Measurements from ENCODE around the gene GRIPAP1. TPM values are rescaled to one million over a fixed set of nuclear protein-coding genes. Genes with fewer than 3 reads are reported as not detected.

The GRIPAP1 gene, protein sequence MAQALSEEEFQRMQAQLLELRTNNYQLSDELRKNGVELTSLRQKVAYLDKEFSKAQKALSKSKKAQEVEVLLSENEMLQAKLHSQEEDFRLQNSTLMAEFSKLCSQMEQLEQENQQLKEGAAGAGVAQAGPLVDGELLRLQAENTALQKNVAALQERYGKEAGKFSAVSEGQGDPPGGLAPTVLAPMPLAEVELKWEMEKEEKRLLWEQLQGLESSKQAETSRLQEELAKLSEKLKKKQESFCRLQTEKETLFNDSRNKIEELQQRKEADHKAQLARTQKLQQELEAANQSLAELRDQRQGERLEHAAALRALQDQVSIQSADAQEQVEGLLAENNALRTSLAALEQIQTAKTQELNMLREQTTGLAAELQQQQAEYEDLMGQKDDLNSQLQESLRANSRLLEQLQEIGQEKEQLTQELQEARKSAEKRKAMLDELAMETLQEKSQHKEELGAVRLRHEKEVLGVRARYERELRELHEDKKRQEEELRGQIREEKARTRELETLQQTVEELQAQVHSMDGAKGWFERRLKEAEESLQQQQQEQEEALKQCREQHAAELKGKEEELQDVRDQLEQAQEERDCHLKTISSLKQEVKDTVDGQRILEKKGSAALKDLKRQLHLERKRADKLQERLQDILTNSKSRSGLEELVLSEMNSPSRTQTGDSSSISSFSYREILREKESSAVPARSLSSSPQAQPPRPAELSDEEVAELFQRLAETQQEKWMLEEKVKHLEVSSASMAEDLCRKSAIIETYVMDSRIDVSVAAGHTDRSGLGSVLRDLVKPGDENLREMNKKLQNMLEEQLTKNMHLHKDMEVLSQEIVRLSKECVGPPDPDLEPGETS
- total RNA-seq (2014; rRNA removed; shearing (Covaris generic)) = 19.9 and 23.7 TPM in 2 replicates

DNA sequence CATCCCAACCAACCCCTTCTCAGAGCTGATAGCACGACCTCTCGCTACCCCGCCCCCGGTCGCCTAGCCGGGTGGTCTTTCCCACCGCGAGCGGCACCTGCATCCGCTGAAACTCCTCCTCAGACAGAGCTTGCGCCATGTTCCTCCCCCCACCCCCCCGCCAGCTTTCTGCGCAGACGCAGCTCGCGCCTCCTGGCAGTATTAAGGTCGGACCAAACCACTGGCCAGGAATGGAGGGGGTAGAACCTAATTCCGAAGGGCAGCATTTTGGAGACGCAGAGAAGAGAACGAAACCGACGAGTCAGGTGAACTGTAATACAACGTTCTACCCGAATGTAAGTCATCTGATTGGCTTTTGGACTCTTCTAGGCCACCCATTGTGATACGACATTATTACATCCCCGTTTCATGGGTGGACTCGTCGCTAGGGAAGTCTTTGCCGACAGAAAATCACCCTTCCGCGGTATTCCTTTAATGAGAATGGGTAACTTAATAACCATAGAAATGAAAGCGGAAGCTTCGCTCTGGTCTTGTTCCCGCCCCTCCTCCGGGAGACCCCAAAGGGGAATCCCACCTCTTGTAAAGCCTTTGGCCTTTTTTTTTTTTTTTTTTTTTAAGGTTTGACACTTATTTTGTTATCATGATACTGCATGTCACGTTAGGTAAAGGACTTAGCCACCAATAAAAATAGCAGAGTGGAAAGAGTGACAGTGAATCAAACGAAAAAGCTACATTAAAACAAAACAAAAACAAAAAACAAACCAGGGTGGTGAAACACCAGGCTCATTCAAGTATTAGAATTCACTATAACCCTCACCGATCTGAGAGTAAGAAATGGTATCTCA, at the start of gene GRIPAP1:
GRIPAP1 (minus strand) TSS at position 174 of the 845 bp plus-strand sequence; CDS start at position 139, 35 bp downstream.
- no peaks in the 10 kb centered on the region for H3K27me3 ChIP-seq (ENCODE audit: control insufficient read depth, insufficient read depth, low read length)
- peak within 1 kb of the TSS; percentile 76 for H3K4me3 ChIP-seq (ENCODE audit: insufficient read depth, low read depth, low read length)
- DNase-seq = peak; percentile 96
- H3K36me3 ChIP-seq (replicated peaks; ENCODE audit: control insufficient read depth, insufficient read depth, low read length) = peaks cover 12% of the 10 kb centered on the region

DNA sequence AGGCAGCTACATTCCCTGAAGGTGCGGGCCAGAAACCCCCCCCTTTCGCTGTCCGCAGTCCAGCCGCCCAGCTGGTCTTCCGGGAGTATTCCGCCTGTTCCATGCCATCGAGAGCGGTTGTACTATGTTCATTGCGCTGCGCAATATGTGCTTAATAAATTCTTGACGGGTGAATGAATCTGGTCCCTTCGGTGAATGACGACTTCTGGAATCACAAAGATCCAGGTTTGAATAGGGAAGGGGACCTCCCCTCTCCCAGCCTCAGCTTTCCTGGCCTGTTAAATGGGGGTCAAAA, 41.9 kb upstream of the GRIPAP1 start:
- Histone ChIP-seq H3K36me3 (replicated peaks; ENCODE audit: control insufficient read depth, insufficient read depth, low read length) (peaks cover 5% of the 10 kb centered on the region), H3K4me3 (ENCODE audit: insufficient read depth, low read depth, low read length) (no peak overlapping the region), H3K27me3 (ENCODE audit: control insufficient read depth, insufficient read depth, low read length) (no peaks in the 10 kb centered on the region)
- DNase-seq = no peak

DNA sequence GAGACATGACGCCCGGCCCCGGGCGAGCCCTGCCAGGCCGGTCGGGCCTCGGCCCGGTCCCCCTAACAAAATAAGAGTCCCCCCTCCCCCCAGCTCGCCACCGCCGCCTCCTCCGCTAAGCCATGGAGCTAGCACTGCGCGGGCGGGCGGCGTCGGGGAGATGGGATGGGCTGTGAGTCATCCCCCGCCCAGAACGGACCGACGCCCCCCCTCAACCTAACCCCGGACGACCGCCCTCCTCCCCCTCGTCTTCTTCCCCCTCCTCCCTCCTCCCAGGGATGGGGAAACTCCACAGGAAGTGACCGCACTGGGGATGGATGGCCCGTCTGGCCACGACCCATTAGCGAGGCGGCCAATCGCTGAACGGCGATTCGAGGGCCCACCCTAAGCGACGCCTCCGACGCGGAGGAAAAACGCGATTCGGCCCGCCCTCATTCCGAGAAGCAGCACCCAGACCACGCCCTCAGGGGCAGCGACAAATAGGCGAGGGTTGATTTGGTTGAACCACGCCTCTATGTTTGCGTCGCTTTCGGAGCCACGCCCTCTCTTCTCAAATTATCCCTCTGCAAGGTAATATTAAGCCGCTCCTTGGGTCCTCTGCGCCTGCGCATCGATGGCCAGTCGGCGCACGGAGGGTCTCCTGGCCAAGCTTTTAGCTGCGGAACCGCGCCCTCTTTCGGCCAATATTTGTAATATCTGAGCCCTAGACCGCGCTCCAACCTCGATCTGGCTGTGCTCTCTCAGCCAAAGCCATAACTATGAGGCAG, 41.3 kb upstream of the GRIPAP1 start, which contains the start of gene TFE3:
TFE3 (minus strand) TSS at position 138 of the 767 bp plus-strand sequence; CDS start at position 7, 131 bp downstream.
- H3K36me3 ChIP-seq (replicated peaks; ENCODE audit: control insufficient read depth, insufficient read depth, low read length) = peaks cover 10% of the 10 kb centered on the region
- peak within 1 kb of the TSS; percentile 85 for H3K4me3 ChIP-seq (ENCODE audit: insufficient read depth, low read depth, low read length)
- no peaks in the 10 kb centered on the region for H3K27me3 ChIP-seq (ENCODE audit: control insufficient read depth, insufficient read depth, low read length)
- DNase-seq = peak; percentile 98

DNA sequence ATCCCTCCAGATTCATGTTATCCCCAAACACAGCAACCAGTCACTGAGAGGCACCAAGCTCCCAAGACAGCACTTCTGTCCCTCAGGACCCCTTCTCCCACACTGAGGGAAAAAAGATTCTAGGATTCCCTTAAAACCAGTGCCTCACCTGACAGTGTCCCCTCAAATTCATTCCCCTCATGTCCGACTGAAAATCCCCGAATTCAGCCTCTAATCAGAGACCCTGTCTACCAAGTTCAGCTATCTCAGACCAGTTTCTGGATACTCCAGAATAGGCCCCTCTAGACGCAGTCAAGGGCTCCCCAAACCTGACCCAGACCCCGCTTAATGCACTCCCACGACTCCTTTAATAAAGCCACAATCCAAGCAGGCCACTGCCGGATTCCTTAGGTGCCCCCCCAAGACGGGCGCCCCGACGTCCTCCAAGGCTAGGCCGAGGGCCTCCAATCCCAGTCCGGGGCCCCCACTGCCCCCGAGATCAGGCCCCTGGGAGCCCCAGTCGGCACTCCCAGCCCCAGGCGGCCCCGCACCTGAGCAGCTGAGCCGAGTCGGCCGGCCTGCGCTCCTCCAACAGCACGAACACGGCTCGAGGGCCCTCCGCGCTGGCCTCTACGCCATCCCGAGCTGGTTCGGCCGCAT, 40.6 kb upstream of the GRIPAP1 start:
- Histone ChIP-seq H3K27me3 (ENCODE audit: control insufficient read depth, insufficient read depth, low read length) (no peaks in the 10 kb centered on the region), H3K36me3 (replicated peaks; ENCODE audit: control insufficient read depth, insufficient read depth, low read length) (peaks cover 16% of the 10 kb centered on the region), H3K4me3 (ENCODE audit: insufficient read depth, low read depth, low read length) (peak overlapping the region; percentile 85)
- DNase-seq = no peak

DNA sequence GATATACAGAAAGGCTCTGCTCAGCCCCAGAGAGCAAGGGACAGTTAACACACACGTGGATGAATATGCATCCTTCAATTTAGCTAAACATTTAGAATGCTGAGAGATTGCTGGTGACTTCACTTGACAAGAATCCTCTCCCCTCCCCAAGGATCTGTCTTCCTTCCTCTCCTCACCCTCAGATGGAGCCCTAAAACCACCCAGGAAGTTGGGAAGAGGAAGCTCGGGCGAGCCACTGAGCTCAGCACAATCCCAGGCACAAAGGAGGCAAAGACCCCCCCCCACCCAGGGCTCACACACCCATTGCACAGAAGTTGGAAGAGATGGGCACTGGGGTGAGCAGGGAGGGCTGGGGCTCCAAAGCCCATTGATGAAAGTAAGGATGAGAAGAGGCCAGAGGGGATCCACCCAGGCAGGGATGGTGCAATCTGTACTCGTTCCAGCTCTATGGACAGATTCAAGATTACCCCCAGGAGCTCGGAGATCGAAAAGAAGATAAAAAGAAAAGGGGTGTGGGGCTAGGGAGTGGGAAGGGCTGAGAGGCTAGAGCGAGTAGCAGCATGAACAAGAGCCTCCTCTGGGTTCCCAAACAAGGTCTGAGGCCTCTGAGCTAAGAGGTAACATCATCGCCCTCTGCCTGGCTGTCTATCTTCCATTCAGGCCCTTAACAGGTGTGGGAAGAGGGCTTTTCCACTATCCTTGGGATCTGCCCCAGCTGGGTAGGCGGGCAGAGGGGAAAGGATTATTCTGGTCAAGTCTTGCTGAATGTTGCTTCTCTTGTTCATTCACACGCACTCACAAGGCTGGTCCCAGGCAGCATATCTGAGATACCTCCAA, 39.9 kb upstream of the GRIPAP1 start:
- Histone ChIP-seq H3K36me3 (replicated peaks; ENCODE audit: control insufficient read depth, insufficient read depth, low read length) (peaks cover 20% of the 10 kb centered on the region), H3K4me3 (ENCODE audit: insufficient read depth, low read depth, low read length) (peak overlapping the region; percentile 85), H3K27me3 (ENCODE audit: control insufficient read depth, insufficient read depth, low read length) (no peaks in the 10 kb centered on the region)
- DNase-seq = peak; percentile 19

DNA sequence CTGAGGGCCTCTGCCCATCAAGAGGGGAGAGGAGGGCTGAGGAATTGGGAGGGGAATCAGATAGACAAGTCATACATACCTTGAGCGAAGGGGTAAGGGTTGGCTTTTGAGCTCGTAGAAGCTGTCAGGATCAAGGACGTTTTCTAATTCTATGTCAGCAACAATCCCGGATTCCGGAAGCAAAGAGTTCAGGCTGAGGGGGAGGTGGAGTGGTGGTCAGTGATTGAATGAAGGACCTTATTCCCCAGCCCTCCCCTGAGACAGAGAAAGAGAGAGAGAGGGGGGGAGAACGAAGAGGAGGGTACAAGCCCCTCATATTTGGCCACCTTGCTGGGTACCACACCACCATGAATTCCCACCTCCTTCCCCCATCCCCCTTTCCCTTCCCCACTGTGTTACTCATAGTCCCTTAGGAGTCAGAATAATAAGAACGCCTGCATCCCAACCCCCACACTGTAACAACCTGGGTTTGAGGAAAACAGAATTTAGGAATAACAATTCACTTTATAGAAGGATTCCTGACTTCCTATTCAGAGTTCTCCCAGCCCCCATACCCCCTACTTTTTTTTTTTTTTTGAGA, 38.4 kb upstream of the GRIPAP1 start:
- Histone ChIP-seq H3K27me3 (ENCODE audit: control insufficient read depth, insufficient read depth, low read length) (no peaks in the 10 kb centered on the region), H3K4me3 (ENCODE audit: insufficient read depth, low read depth, low read length) (peak overlapping the region; percentile 27), H3K36me3 (replicated peaks; ENCODE audit: control insufficient read depth, insufficient read depth, low read length) (peaks cover 20% of the 10 kb centered on the region)
- peak; percentile 40 for DNase-seq

DNA sequence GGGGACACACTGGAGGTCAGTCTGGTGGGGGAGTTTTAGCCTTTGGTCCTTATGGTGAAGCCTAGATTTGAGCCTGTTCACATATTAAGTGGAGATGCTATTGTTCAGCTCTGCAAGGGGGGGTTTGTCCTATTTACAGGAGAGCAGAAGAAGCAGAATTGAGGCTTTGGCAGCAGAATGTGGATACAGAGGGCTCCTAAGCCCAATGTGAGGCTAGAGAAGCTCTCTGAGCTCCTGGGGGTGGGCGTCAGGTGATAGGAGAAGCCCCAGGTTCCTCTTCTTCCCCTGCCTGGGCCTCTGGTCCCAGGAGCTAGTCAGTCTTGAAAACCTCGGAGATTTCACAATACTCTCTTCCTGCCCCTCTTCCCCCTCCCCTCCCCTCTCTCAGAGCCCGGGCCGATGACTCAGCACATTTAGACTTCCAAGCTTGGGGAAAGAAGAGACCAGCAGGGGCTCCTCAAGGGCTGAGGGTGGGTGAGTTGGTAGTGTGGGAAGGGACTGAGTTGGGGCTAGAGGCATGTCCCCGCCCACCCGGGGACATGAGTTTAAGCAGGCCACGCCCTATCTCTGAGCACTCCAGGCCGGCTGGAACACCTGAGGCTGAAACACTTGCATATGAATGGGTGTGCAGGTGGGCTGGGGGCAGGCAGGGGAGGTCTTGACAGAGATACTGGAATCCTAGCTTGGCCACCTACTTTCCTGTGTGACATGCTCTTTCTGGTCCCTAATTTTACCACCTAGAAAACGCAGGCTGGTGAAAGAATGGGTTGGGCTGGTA, 37.7 kb upstream of the GRIPAP1 start:
- peak; percentile 94 for DNase-seq
- no peaks in the 10 kb centered on the region for H3K27me3 ChIP-seq (ENCODE audit: control insufficient read depth, insufficient read depth, low read length)
- H3K4me3 ChIP-seq (ENCODE audit: insufficient read depth, low read depth, low read length) = peak overlapping the region; percentile 27

DNA sequence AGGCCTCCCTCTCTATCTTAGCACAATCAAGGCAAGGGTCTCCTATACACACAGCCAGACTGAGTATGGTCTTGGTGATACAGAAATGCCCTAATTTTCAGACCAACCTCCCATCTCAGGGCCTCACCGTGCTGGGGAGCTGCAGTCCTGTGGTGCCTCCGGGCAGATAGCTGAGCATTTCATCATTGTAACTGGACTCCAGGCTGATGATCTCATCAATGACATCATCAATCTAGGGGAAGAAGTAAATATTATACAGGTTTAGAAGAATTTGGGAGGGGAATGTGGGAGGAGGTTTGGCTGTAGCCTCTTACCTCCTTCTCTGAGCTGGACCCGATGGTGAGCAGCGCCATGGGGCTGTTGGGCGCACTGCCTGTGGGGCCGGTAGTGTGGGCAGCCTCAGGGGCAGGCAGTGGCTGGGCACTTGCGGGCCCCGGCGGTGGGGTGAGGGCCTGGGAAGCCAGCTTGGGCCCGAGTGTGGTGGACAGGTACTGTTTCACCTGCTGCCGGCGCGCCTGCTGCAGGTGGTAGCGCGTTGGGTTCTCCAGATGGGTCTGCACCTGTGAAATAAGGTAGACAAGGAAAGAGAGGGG, 35.9 kb upstream of the GRIPAP1 start:
- Histone ChIP-seq H3K27me3 (ENCODE audit: control insufficient read depth, insufficient read depth, low read length) (no peaks in the 10 kb centered on the region), H3K4me3 (ENCODE audit: insufficient read depth, low read depth, low read length) (no peak overlapping the region), H3K36me3 (replicated peaks; ENCODE audit: control insufficient read depth, insufficient read depth, low read length) (peaks cover 35% of the 10 kb centered on the region)
- peak; percentile 30 for DNase-seq

More for the DNA sequence above, 37.7 kb upstream of the GRIPAP1 start:
- H3K36me3 ChIP-seq (replicated peaks; ENCODE audit: control insufficient read depth, insufficient read depth, low read length) = peaks cover 20% of the 10 kb centered on the region

DNA sequence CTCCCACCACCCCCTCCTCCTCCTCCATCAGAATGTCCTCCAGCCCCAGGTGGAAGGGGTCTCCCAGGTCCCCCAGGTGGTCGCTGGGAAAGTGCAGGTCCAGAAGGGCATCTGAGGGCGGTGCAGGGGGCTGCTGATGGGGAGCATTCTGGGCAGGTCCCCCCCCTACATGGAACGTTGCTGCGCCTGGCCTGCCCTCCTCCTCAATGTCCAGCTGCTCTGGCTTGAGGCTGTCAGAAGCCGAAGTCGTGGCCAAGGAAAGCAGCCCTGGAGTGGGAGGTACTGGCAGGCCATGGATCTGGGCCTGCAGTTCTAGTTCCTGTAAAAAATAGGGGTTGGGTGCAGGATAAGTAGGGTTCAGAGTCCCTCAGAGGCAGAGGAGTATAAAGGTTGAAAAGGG, 28.2 kb upstream of the GRIPAP1 start:
- Histone ChIP-seq H3K36me3 (replicated peaks; ENCODE audit: control insufficient read depth, insufficient read depth, low read length) (peaks cover 32% of the 10 kb centered on the region), H3K27me3 (ENCODE audit: control insufficient read depth, insufficient read depth, low read length) (no peaks in the 10 kb centered on the region), H3K4me3 (ENCODE audit: insufficient read depth, low read depth, low read length) (no peak overlapping the region)
- no peak for DNase-seq

DNA sequence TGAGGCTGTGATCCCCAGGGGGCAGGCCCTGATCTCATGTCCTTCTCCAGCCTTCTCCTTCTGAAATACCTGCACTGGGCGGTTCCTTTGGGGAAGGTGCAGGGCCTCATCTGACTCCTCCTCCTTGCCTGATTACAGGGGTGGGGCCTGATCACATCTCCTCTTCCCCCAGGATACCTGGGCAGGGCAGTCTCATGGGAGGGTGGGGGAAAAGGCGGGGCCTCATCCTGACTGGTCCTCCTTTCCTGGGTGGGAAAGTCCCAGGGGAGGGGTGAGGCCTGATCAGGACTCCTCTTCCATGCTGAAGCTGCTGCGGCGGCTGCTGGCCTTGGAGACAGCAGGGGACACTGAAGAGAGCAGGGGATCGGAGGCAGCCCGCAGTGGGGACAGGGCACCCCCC, 27.8 kb upstream of the GRIPAP1 start:
- DNase-seq = peak; percentile 92
- Histone ChIP-seq H3K36me3 (replicated peaks; ENCODE audit: control insufficient read depth, insufficient read depth, low read length) (peaks cover 32% of the 10 kb centered on the region), H3K4me3 (ENCODE audit: insufficient read depth, low read depth, low read length) (no peak overlapping the region), H3K27me3 (ENCODE audit: control insufficient read depth, insufficient read depth, low read length) (no peaks in the 10 kb centered on the region)

DNA sequence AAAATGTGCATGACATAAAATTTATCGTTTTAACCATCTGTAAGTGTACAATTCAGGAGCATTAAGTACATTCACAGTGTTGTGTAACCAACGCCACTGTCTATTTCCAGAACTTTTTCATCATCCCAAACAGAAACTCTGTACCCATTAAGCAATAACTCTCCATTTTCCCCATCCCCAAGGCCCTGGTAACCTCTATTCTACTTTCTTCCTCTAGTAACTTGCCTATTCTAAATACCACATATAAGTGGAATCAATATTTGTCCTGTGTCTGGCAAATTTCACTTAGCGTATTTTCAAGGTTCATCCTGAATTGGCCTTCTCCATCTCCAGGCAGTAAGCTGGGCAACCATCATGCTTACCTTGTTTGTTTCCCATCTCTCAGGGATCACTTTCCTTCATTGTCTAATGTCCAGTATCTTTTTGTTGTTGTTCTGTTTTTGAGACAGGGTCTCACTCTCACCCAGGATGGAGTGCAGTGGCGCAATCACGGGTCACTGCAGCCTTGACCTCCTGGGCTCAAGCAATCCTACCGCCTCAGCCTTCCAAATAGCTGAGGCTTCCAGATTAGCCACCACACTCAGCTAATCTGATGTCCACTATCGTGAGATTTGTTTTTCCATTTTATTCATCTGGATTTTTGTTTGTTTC, 17.7 kb upstream of the GRIPAP1 start:
- no peak overlapping the region for H3K4me3 ChIP-seq (ENCODE audit: insufficient read depth, low read depth, low read length)
- H3K27me3 ChIP-seq (ENCODE audit: control insufficient read depth, insufficient read depth, low read length) = no peaks in the 10 kb centered on the region
- no peak for DNase-seq
- peaks cover 3% of the 10 kb centered on the region for H3K36me3 ChIP-seq (replicated peaks; ENCODE audit: control insufficient read depth, insufficient read depth, low read length)

Data from H7 (cell line).